NCI-H146 treated with DMSO at 0.1 percent for 48 hours (cell line): ENCODE results near the gene CYP19A1.
"Not testable (repeated sequence)": the region's sequence is repeated elsewhere in the genome, so short reads cannot be mapped to it uniquely, and the experiment has no call there.

ENCODE experiments used
- DNase-seq: peaks from one replicate; lab custom pipeline; 2025; ENCODE audit not compliant: unreplicated experiment; lab: John Stamatoyannopoulos, UW

CYP19A1 gene

GRCh38 chr15:51299187-51300015 is 39.0 kb downstream of the CYP19A1 start:
- DNase-seq: peak; percentile 95

GRCh38 chr15:51298620-51299019 is 39.8 kb downstream of the CYP19A1 start:
- no peak for DNase-seq

GRCh38 chr15:51290720-51291119 is 47.7 kb downstream of the CYP19A1 start:
- DNase-seq: no peak

- no peak for DNase-seq
These were observed 49.1 kb downstream of the CYP19A1 start for GRCh38 chr15:51289290-51289689.

GRCh38 chr15:51288143-51289065 is 50.0 kb downstream of the CYP19A1 start:
- DNase-seq: no peak

- peak; percentile 8 for DNase-seq
These were observed 51.6 kb downstream of the CYP19A1 start for GRCh38 chr15:51286816-51287215.

- DNase-seq: no peak
These were observed 53.0 kb downstream of the CYP19A1 start for GRCh38 chr15:51285399-51285798.

GRCh38 chr15:51284871-51285270 is 53.5 kb downstream of the CYP19A1 start:
- DNase-seq: no peak

- no peak for DNase-seq
These were observed 55.4 kb downstream of the CYP19A1 start for GRCh38 chr15:51283026-51283425.

GRCh38 chr15:51282241-51282640 is 56.2 kb downstream of the CYP19A1 start:
- DNase-seq: not testable (repeated sequence)

- peak; percentile 28 for DNase-seq
These were observed 56.9 kb downstream of the CYP19A1 start for GRCh38 chr15:51281368-51281967.

GRCh38 chr15:51280838-51281237 is 57.6 kb downstream of the CYP19A1 start:
- no peak for DNase-seq

- DNase-seq: no peak
These were observed 59.0 kb downstream of the CYP19A1 start for GRCh38 chr15:51279391-51279790.

GRCh38 chr15:51277101-51277500 is 61.3 kb downstream of the CYP19A1 start:
- no peak for DNase-seq

GRCh38 chr15:51274956-51275355 is 63.4 kb downstream of the CYP19A1 start:
- no peak for DNase-seq

- no peak for DNase-seq
These were observed 67.7 kb downstream of the CYP19A1 start for GRCh38 chr15:51270706-51271105.

- no peak for DNase-seq
These were observed 68.9 kb downstream of the CYP19A1 start for GRCh38 chr15:51269496-51269895.

- no peak for DNase-seq
These were observed 70.7 kb downstream of the CYP19A1 start for GRCh38 chr15:51267703-51268083.

GRCh38 chr15:51267051-51267702 is 71.2 kb downstream of the CYP19A1 start:
- no peak for DNase-seq

- DNase-seq: no peak
These were observed 71.7 kb downstream of the CYP19A1 start for GRCh38 chr15:51266656-51267050.

- no peak for DNase-seq
These were observed 73.3 kb downstream of the CYP19A1 start for GRCh38 chr15:51265037-51265555.
